HUDEP-2 (cell line): ENCODE results near the gene DHX38.
A peak's percentile ranks its signal among the peaks of the same experiment; 100 is the strongest.

Source experiments
- DNase-seq, 76 experiments: peaks; one replicate each; lab custom pipeline; 2025; ENCODE audit not compliant: unreplicated experiment in 76 of 76; lab: John Stamatoyannopoulos, UW

DHX38 gene

GRCh38 chr16:72113616-72113945 is 19.9 kb downstream of the DHX38 start:
- DNase-seq: no peak

GRCh38 chr16:72120026-72120425 is 26.4 kb downstream of the DHX38 start:
- DNase-seq: no peak

- DNase-seq: no peak
Observed at GRCh38 chr16:72122308-72122707, 28.7 kb downstream of the DHX38 start.

GRCh38 chr16:72122916-72123315 is 29.3 kb downstream of the DHX38 start:
- DNase-seq: no peak

- no peak for DNase-seq
Observed at GRCh38 chr16:72123426-72123825, 29.8 kb downstream of the DHX38 start.

GRCh38 chr16:72124148-72124547 is 30.5 kb downstream of the DHX38 start:
- DNase-seq: no peak

- peak in 59 of 76 experiments; percentile 4 to 64 (median 37) for DNase-seq
Observed at GRCh38 chr16:72124761-72125634, 31.4 kb downstream of the DHX38 start.

- no peak for DNase-seq
Observed at GRCh38 chr16:72125635-72126428, 32.2 kb downstream of the DHX38 start.

GRCh38 chr16:72126429-72126765 is 32.8 kb downstream of the DHX38 start:
- DNase-seq: peak in 3 of 76 experiments; percentile 3 to 14 (median 4)

- DNase-seq: no peak
Observed at GRCh38 chr16:72128701-72129100, 35.1 kb downstream of the DHX38 start.

GRCh38 chr16:72129976-72130656 is 36.5 kb downstream of the DHX38 start:
- no peak for DNase-seq

- DNase-seq: no peak
Observed at GRCh38 chr16:72131036-72131435, 37.4 kb downstream of the DHX38 start.

- no peak for DNase-seq
Observed at GRCh38 chr16:72132726-72133125, 39.1 kb downstream of the DHX38 start.

GRCh38 chr16:72134507-72134906 is 40.9 kb downstream of the DHX38 start:
- no peak for DNase-seq

GRCh38 chr16:72137380-72138063 is 43.9 kb downstream of the DHX38 start:
- DNase-seq: no peak

GRCh38 chr16:72138064-72138572 is 44.5 kb downstream of the DHX38 start:
- no peak for DNase-seq

GRCh38 chr16:72139908-72140307 is 46.3 kb downstream of the DHX38 start:
- no peak for DNase-seq

- DNase-seq: no peak
Observed at GRCh38 chr16:72142476-72142875, 48.8 kb downstream of the DHX38 start.

GRCh38 chr16:72149676-72150464 is 56.2 kb downstream of the DHX38 start:
- no peak for DNase-seq

GRCh38 chr16:72159386-72159785 is 65.7 kb downstream of the DHX38 start:
- DNase-seq: no peak
